Nephron progenitor cell (in vitro differentiated cells): ENCODE results near the gene ITPRIPL1.

Experiments
- DNase-seq: peaks from one replicate; pipeline ENCODE4 v3.0.0; 2021
- H3K27ac Mint-ChIP-seq: 2 replicates; pipeline ENCODE4 v1.8.0; 2021; ENCODE audit warnings: mild to moderate bottlenecking, moderate library complexity, mixed read lengths
- H3K27me3 Mint-ChIP-seq: 2 replicates; pipeline ENCODE4 v1.8.0; 2021; ENCODE audit warnings: mild to moderate bottlenecking, low read depth, mixed read lengths; ENCODE audit not compliant: poor library complexity
- H3K36me3 Mint-ChIP-seq: 2 replicates; pipeline ENCODE4 v1.8.0; 2021; ENCODE audit warnings: low read depth, mixed read lengths
- H3K4me1 Mint-ChIP-seq: 2 replicates; pipeline ENCODE4 v1.8.0; 2021; ENCODE audit warnings: mixed read lengths
- H3K4me3 Mint-ChIP-seq: 2 replicates; pipeline ENCODE4 v1.8.0; 2021; ENCODE audit warnings: mild to moderate bottlenecking, moderate library complexity, mixed read lengths
- H3K9me3 Mint-ChIP-seq: 2 replicates; pipeline ENCODE4 v1.8.0; 2021; ENCODE audit warnings: mild to moderate bottlenecking, moderate library complexity, mixed read lengths
- TF ChIP-seq, protein P1 (sequence below): fragments of 200-600 bp; sonication (generic); IDR thresholded peaks from 2 replicates; pipeline ENCODE4 v1.5.0; 2021; ENCODE audit warnings: antibody characterized with exemption

ITPRIPL1 gene

GRCh38 chr2:96326564-96326963 is 1.4 kb downstream of the ITPRIPL1 start:
- Mint-ChIP-seq H3K27ac (no peak overlapping the region), H3K36me3 (peaks cover 25% of the 10 kb centered on the region), H3K4me1 (peaks cover 19% of the 10 kb centered on the region), H3K9me3 (no peaks in the 10 kb centered on the region), H3K27me3 (peaks cover 49% of the 10 kb centered on the region), H3K4me3 (peak overlapping the region; percentile 8)
- TF ChIP-seq, protein P1, sequence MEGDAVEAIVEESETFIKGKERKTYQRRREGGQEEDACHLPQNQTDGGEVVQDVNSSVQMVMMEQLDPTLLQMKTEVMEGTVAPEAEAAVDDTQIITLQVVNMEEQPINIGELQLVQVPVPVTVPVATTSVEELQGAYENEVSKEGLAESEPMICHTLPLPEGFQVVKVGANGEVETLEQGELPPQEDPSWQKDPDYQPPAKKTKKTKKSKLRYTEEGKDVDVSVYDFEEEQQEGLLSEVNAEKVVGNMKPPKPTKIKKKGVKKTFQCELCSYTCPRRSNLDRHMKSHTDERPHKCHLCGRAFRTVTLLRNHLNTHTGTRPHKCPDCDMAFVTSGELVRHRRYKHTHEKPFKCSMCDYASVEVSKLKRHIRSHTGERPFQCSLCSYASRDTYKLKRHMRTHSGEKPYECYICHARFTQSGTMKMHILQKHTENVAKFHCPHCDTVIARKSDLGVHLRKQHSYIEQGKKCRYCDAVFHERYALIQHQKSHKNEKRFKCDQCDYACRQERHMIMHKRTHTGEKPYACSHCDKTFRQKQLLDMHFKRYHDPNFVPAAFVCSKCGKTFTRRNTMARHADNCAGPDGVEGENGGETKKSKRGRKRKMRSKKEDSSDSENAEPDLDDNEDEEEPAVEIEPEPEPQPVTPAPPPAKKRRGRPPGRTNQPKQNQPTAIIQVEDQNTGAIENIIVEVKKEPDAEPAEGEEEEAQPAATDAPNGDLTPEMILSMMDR = no peak
- DNase-seq = no peak

GRCh38 chr2:96326990-96327820 is 2.1 kb downstream of the ITPRIPL1 start:
- Mint-ChIP-seq H3K9me3 (no peaks in the 10 kb centered on the region), H3K4me3 (peak overlapping the region; percentile 8), H3K27ac (no peak overlapping the region), H3K36me3 (peaks cover 25% of the 10 kb centered on the region), H3K4me1 (peaks cover 15% of the 10 kb centered on the region), H3K27me3 (peaks cover 42% of the 10 kb centered on the region)
- DNase-seq = no peak
- TF ChIP-seq, protein P1 = no peak

GRCh38 chr2:96329456-96329855 is 4.3 kb downstream of the ITPRIPL1 start:
- Mint-ChIP-seq H3K27me3 (peaks cover 21% of the 10 kb centered on the region), H3K4me3 (no peak overlapping the region), H3K36me3 (peaks cover 25% of the 10 kb centered on the region), H3K4me1 (peaks cover 25% of the 10 kb centered on the region), H3K9me3 (no peaks in the 10 kb centered on the region), H3K27ac (no peak overlapping the region)
- TF ChIP-seq, protein P1 = no peak
- DNase-seq = no peak

- DNase-seq = no peak
- Mint-ChIP-seq H3K36me3 (peaks cover 25% of the 10 kb centered on the region), H3K27me3 (peaks cover 17% of the 10 kb centered on the region), H3K9me3 (no peaks in the 10 kb centered on the region), H3K27ac (no peak overlapping the region), H3K4me3 (no peak overlapping the region), H3K4me1 (peaks cover 25% of the 10 kb centered on the region)
- TF ChIP-seq, protein P1 = no peak
These were observed 4.8 kb downstream of the ITPRIPL1 start for GRCh38 chr2:96329874-96330273.

GRCh38 chr2:96330407-96330806 is 5.3 kb downstream of the ITPRIPL1 start:
- peaks cover 25% of the 10 kb centered on the region for H3K4me1 Mint-ChIP-seq
- peaks cover 14% of the 10 kb centered on the region for H3K27me3 Mint-ChIP-seq
- H3K4me3 Mint-ChIP-seq = no peak overlapping the region
- TF ChIP-seq, protein P1 = no peak
- DNase-seq = no peak
- no peaks in the 10 kb centered on the region for H3K9me3 Mint-ChIP-seq
- H3K36me3 Mint-ChIP-seq = peaks cover 25% of the 10 kb centered on the region
- H3K27ac Mint-ChIP-seq = no peak overlapping the region

DNA sequence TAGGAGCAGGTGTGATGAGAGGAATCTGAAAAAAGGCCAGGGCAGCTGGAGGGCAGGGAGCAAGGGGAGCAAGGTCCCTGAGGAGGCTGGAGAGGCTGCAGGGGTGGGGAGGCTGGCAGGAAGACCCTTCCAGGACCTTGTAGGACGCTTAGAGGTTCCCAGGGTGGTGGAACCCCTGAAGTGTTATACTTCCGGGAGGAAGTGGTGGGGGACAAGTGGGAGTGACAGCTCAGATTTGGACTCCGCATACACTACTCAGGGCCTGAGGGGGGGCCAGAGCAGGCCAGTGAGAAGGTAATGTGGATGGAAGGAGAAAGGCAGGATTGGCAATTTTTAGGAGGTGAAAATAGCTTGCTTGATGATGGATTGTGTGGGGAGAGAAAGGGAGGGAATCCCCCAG is 8.6 kb downstream of the ITPRIPL1 start:
- peaks cover 38% of the 10 kb centered on the region for H3K4me1 Mint-ChIP-seq
- no peaks in the 10 kb centered on the region for H3K27me3 Mint-ChIP-seq
- no peak for DNase-seq
- no peak overlapping the region for H3K27ac Mint-ChIP-seq
- H3K36me3 Mint-ChIP-seq = peaks cover 16% of the 10 kb centered on the region
- peak overlapping the region; percentile 89 for H3K4me3 Mint-ChIP-seq
- peaks cover 5% of the 10 kb centered on the region for H3K9me3 Mint-ChIP-seq
- TF ChIP-seq, protein P1 = no peak
